ENCODE data around the gene THRA.

DNA sequence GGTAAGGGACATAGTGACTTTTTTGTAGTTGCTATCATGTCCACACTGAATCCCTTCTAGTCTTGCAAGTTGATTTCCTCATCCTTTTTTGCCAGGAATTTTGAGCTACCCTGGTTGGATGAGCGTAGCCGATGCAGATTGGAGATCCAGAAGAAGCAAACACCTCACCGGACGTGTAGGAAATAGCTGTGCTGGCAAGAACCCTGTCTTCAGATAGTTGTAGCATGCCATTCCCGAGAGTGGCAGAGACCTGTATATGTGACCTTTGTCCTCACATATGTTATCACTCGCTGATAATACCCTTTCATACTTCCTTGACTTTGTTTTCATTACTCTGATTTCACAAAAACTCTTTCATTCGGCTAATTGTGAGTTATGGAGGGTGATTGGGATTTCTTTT, 71.4 kb downstream of the THRA start:
- TF ChIP-seq, protein P1, sequence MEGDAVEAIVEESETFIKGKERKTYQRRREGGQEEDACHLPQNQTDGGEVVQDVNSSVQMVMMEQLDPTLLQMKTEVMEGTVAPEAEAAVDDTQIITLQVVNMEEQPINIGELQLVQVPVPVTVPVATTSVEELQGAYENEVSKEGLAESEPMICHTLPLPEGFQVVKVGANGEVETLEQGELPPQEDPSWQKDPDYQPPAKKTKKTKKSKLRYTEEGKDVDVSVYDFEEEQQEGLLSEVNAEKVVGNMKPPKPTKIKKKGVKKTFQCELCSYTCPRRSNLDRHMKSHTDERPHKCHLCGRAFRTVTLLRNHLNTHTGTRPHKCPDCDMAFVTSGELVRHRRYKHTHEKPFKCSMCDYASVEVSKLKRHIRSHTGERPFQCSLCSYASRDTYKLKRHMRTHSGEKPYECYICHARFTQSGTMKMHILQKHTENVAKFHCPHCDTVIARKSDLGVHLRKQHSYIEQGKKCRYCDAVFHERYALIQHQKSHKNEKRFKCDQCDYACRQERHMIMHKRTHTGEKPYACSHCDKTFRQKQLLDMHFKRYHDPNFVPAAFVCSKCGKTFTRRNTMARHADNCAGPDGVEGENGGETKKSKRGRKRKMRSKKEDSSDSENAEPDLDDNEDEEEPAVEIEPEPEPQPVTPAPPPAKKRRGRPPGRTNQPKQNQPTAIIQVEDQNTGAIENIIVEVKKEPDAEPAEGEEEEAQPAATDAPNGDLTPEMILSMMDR (IDR thresholded peaks at IDR 0.05), result no peak
- no peak for TF ChIP-seq POLR2A (IDR thresholded peaks at IDR 0.05)
